Gastroesophageal sphincter (tissue), 3 donors: ENCODE data around the gene SNRPA1.

ENCODE experiments used
- CTCF ChIP-seq, 4 experiments: fragments of 200-600 bp in 2 of 4; fragments of 450-650 bp in 2 of 4; sonication (generic) in 1 of 4; IDR thresholded peaks; one replicate each; pipeline ENCODE4 v1.5.1; 2017 to 2019; ENCODE audit warnings: antibody characterized with exemption in 4 of 4, mild to moderate bottlenecking in 2 of 4, moderate library complexity in 2 of 4
- POLR2A ChIP-seq, 2 donors: fragments of 450-650 bp; IDR thresholded peaks; one replicate each; pipeline ENCODE4 v1.6.1; 2017; ENCODE audit warnings: antibody characterized with exemption in 2 of 2, mild to moderate bottlenecking in 2 of 2, moderate library complexity in 1 of 2

GRCh38 chr15:101324524-101325177, 29.6 kb upstream of the SNRPA1 start:
- TF ChIP-seq CTCF (IDR thresholded peaks at IDR 0.05) (no peak), POLR2A (IDR thresholded peaks at IDR 0.05) (no peak)
